ENCODE results near the gene AMFR. TPM values are rescaled to one million over a fixed set of nuclear protein-coding genes. Genes with fewer than 3 reads are reported as not detected.

Gene AMFR
- total RNA-seq, 1 experiment from 2014 or later, result 31.7 TPM

- TF ChIP-seq IRF1 (CRISPR knock-in tag; IDR thresholded peaks at IDR 0.05), result no peak
- no peak for TF ChIP-seq ZNF396 (CRISPR knock-in tag; IDR thresholded peaks at IDR 0.05; ENCODE audit: borderline replicate concordance)
- no peak for TF ChIP-seq SP1 (CRISPR knock-in tag; conservative IDR thresholded peaks at IDR 0.05)
- TF ChIP-seq USF1 (CRISPR knock-in tag; IDR thresholded peaks at IDR 0.05), result no peak
- TF ChIP-seq NR1H2 (CRISPR knock-in tag; IDR thresholded peaks at IDR 0.05), result no peak
- TF ChIP-seq CBFB (CRISPR knock-in tag; IDR thresholded peaks at IDR 0.05; ENCODE audit: low read depth), result no peak
- no peak for TF ChIP-seq ZBTB21 (CRISPR knock-in tag; IDR thresholded peaks at IDR 0.05; ENCODE audit: borderline replicate concordance)
- TF ChIP-seq ZNF232 (CRISPR knock-in tag; IDR thresholded peaks at IDR 0.05), result no peak
- no peak for TF ChIP-seq ATF3 (CRISPR knock-in tag; conservative IDR thresholded peaks at IDR 0.05)
- no peak for TF ChIP-seq ETV6 (CRISPR knock-in tag; IDR thresholded peaks at IDR 0.05)
- TF ChIP-seq CREB1 (CRISPR knock-in tag; IDR thresholded peaks at IDR 0.05), result no peak
- ChIA-PET CTCF (no interaction called here), POLR2A (no interaction called here)
- Mint-ChIP-seq H3K4me3 (no peak overlapping the region), H3K27ac (no peak overlapping the region), H3K36me3 (peaks cover 14% of the 10 kb centered on the region), H3K9me3 (0 out of 2 replicates have a peak, but pooled peaks cover 7% of the 10 kb centered on the region), H3K4me1 (peaks cover 24% of the 10 kb centered on the region), H3K27me3 (ENCODE audit: low read depth) (no peaks in the 10 kb centered on the region)
- DNase-seq (ENCODE audit: low spot score), result no peak
- no peak for ATAC-seq
Measured at GRCh38 chr16:56415875-56416274, 9.5 kb downstream of the AMFR start.

GRCh38 chr16:56414366-56414765 is 11.0 kb downstream of the AMFR start:
- POLR2A ChIA-PET, result no interaction called here
- no peaks in the 10 kb centered on the region for H3K27me3 Mint-ChIP-seq (ENCODE audit: low read depth)
- no peak for ATAC-seq

More at GRCh38 chr16:56414366-56414765, 11.0 kb downstream of the AMFR start:
- Mint-ChIP-seq H3K27ac (no peak overlapping the region), H3K36me3 (peaks cover 14% of the 10 kb centered on the region), H3K9me3 (0 out of 2 replicates have a peak, but pooled peaks cover 7% of the 10 kb centered on the region), H3K4me1 (peaks cover 17% of the 10 kb centered on the region), H3K4me3 (no peak overlapping the region)
- no peak for TF ChIP-seq JUN (CRISPR knock-in tag; IDR thresholded peaks at IDR 0.05)
- TF ChIP-seq HMGXB4 (CRISPR knock-in tag; IDR thresholded peaks at IDR 0.05), result no peak
- no peak for TF ChIP-seq RORB (CRISPR knock-in tag; IDR thresholded peaks at IDR 0.05)
- no peak for TF ChIP-seq NFE2L1 (CRISPR knock-in tag; IDR thresholded peaks at IDR 0.05)
- TF ChIP-seq EMX1 (CRISPR knock-in tag; IDR thresholded peaks at IDR 0.05), result no peak
- no peak for TF ChIP-seq CREM (CRISPR knock-in tag; IDR thresholded peaks at IDR 0.05)
- TF ChIP-seq ZNF121 (CRISPR knock-in tag; IDR thresholded peaks at IDR 0.05), result no peak
- no peak for TF ChIP-seq MXD4 (CRISPR knock-in tag; IDR thresholded peaks at IDR 0.05; ENCODE audit: borderline replicate concordance)
- no peak for TF ChIP-seq USF1 (CRISPR knock-in tag; IDR thresholded peaks at IDR 0.05)
- TF ChIP-seq FOXK1 (CRISPR knock-in tag; IDR thresholded peaks at IDR 0.05), result no peak
- TF ChIP-seq CTCF (IDR thresholded peaks at IDR 0.05), result no peak
- no peak for TF ChIP-seq ATF3 (CRISPR knock-in tag; conservative IDR thresholded peaks at IDR 0.05)
- TF ChIP-seq MYBL2 (CRISPR knock-in tag; IDR thresholded peaks at IDR 0.05), result no peak
- no peak for TF ChIP-seq ZNF138 (CRISPR knock-in tag; conservative IDR thresholded peaks at IDR 0.05)
- TF ChIP-seq CREB1 (CRISPR knock-in tag; IDR thresholded peaks at IDR 0.05), result no peak
- TF ChIP-seq MLX (CRISPR knock-in tag; IDR thresholded peaks at IDR 0.05), result no peak
- TF ChIP-seq SP1 (CRISPR knock-in tag; conservative IDR thresholded peaks at IDR 0.05), result no peak
- CTCF ChIA-PET, result interaction anchor here (1.9 kb wide), 1 partner anchor 13 kb away, joined by 6 read pairs; no protein-coding TSS in a partner anchor
- no peak for DNase-seq (ENCODE audit: low spot score)

All from WTC11 (cell line).